H9 (cell line): Measurements from ENCODE around the gene IFIT1B. TPM values are rescaled to one million over a fixed set of nuclear protein-coding genes. Genes with fewer than 3 reads are reported as not detected.

ENCODE experiments used
- DNase-seq: peaks from one replicate; pipeline ENCODE4 v3.0.0-alpha.2; 2017
- H2AFZ ChIP-seq: one replicate; pipeline ENCODE4 v1.6.1; 2013; ENCODE audit warnings: mild to moderate bottlenecking, low read length, control low read depth, moderate library complexity
- H2AK5ac ChIP-seq: 2 replicates; pipeline ENCODE4 v1.6.1; 2013; ENCODE audit warnings: low read length, control low read depth, mixed read lengths; ENCODE audit not compliant: insufficient read length
- H2BK120ac ChIP-seq: one replicate; pipeline ENCODE4 v1.6.1; 2013; ENCODE audit warnings: low read depth, mild to moderate bottlenecking, low read length, control low read depth, inconsistent platforms; ENCODE audit not compliant: poor library complexity, severe bottlenecking
- H2BK12ac ChIP-seq: 2 replicates; pipeline ENCODE4 v1.6.1; 2013; ENCODE audit warnings: low read length, control low read depth, mixed read lengths, low read depth; ENCODE audit not compliant: insufficient read length
- H2BK15ac ChIP-seq: 2 replicates; pipeline ENCODE4 v1.6.1; 2013; ENCODE audit warnings: low read depth, low read length, control low read depth
- H2BK20ac ChIP-seq: one replicate; pipeline ENCODE4 v1.6.1; 2013; ENCODE audit warnings: low read depth, mild to moderate bottlenecking, low read length, control low read depth, inconsistent platforms; ENCODE audit not compliant: poor library complexity, severe bottlenecking
- H2BK5ac ChIP-seq: 2 replicates; pipeline ENCODE4 v1.6.1; 2013; ENCODE audit warnings: low read length, control low read depth, mixed read lengths; ENCODE audit not compliant: insufficient read length
- H3K14ac ChIP-seq: 2 replicates; pipeline ENCODE4 v1.6.1; 2013; ENCODE audit warnings: low read length, control low read depth; ENCODE audit not compliant: insufficient read depth
- H3K18ac ChIP-seq: 2 replicates; pipeline ENCODE4 v1.6.1; 2013; ENCODE audit warnings: low read depth, mild to moderate bottlenecking, mixed read lengths, low read length, control low read depth; ENCODE audit not compliant: insufficient read length
- H3K23ac ChIP-seq: 2 replicates; pipeline ENCODE4 v1.6.1; 2013; ENCODE audit warnings: low read length, control low read depth, mixed read lengths, low read depth; ENCODE audit not compliant: insufficient read length
- H3K23me2 ChIP-seq: 2 replicates; pipeline ENCODE4 v1.6.1; 2013; ENCODE audit warnings: low read depth, mild to moderate bottlenecking, mixed read lengths, low read length, control low read depth; ENCODE audit not compliant: insufficient read length, poor library complexity, severe bottlenecking
- H3K27ac ChIP-seq: 2 replicates; pipeline ENCODE4 v1.5.1; 2013; ENCODE audit warnings: low read length, control low read depth, mixed read lengths, low read depth; ENCODE audit not compliant: insufficient read length
- H3K27me3 ChIP-seq: 2 replicates; pipeline ENCODE4 v1.6.1; 2013; ENCODE audit warnings: low read length, control low read depth, inconsistent platforms; ENCODE audit not compliant: insufficient read depth
- H3K4ac ChIP-seq: 2 replicates; pipeline ENCODE4 v1.6.1; 2013; ENCODE audit warnings: low read depth, mild to moderate bottlenecking, control low read depth, inconsistent platforms, low read length, moderate library complexity
- H3K4me1 ChIP-seq: 2 replicates; pipeline ENCODE4 v1.6.1; 2013; ENCODE audit warnings: low read length, control low read depth, inconsistent platforms; ENCODE audit not compliant: insufficient read depth
- H3K4me2 ChIP-seq: 2 replicates; pipeline ENCODE4 v1.6.1; 2013; ENCODE audit warnings: low read length, control low read depth, mixed read lengths; ENCODE audit not compliant: insufficient read length, insufficient read depth
- H3K56ac ChIP-seq: 2 replicates; pipeline ENCODE4 v1.6.1; 2013; ENCODE audit warnings: low read depth, mild to moderate bottlenecking, mixed read lengths, low read length, control low read depth; ENCODE audit not compliant: insufficient read length
- H3K79me1 ChIP-seq: 2 replicates; pipeline ENCODE4 v1.6.1; 2013; ENCODE audit warnings: low read depth, mild to moderate bottlenecking, moderate library complexity, low read length, control low read depth, inconsistent platforms; ENCODE audit not compliant: insufficient read depth, poor library complexity, severe bottlenecking
- H3K79me2 ChIP-seq: 2 replicates; pipeline ENCODE4 v1.6.1; 2013; ENCODE audit warnings: low read length, control low read depth, inconsistent platforms; ENCODE audit not compliant: insufficient read depth
- H3K9ac ChIP-seq: 2 replicates; pipeline ENCODE4 v1.6.1; 2013; ENCODE audit warnings: low read length, control low read depth, mixed read lengths; ENCODE audit not compliant: insufficient read length; ENCODE audit errors: extremely low read depth
- H3K9me3 ChIP-seq: one replicate; pipeline ENCODE4 v1.6.1; 2013; ENCODE audit warnings: low read depth, low read length, inconsistent platforms; ENCODE audit not compliant: control insufficient read depth
- H3T11ph ChIP-seq: one replicate; pipeline ENCODE4 v1.6.1; 2013; ENCODE audit warnings: mild to moderate bottlenecking, low read length, control low read depth, inconsistent platforms
- H4K20me1 ChIP-seq: one replicate; pipeline ENCODE4 v1.6.1; 2013; ENCODE audit not compliant: control insufficient read depth, insufficient read length, insufficient read depth
- H4K5ac ChIP-seq: 2 replicates; pipeline ENCODE4 v1.6.1; 2013; ENCODE audit warnings: low read depth, mild to moderate bottlenecking, mixed read lengths, low read length, control low read depth; ENCODE audit not compliant: insufficient read length
- H4K8ac ChIP-seq: replicated peaks from 2 replicates; pipeline ENCODE4 v1.6.1; 2013; ENCODE audit warnings: low read length, control low read depth, mixed read lengths, low read depth; ENCODE audit not compliant: insufficient read length
- H4K91ac ChIP-seq: 2 replicates; pipeline ENCODE4 v1.6.1; 2013; ENCODE audit warnings: low read depth, mild to moderate bottlenecking, moderate library complexity, mixed read lengths, low read length, control low read depth; ENCODE audit not compliant: insufficient read length
- H3K27ac Mint-ChIP-seq, 3 experiments: 2 replicates in 2 of 3; 3 replicates in 1 of 3; pipeline ENCODE4 v1.8.0; 2020 to 2021; ENCODE audit warnings: mixed read lengths in 3 of 3, mild to moderate bottlenecking in 1 of 3, moderate library complexity in 1 of 3
- H3K27me3 Mint-ChIP-seq: 2 replicates; pipeline ENCODE4 v1.8.0; 2021; ENCODE audit warnings: low read depth, mild to moderate bottlenecking, moderate library complexity, mixed read lengths
- H3K36me3 Mint-ChIP-seq, 3 experiments: 2 replicates in 2 of 3; 3 replicates in 1 of 3; pipeline ENCODE4 v1.8.0; 2020 to 2021; ENCODE audit warnings: low read depth in 3 of 3, mixed read lengths in 3 of 3; ENCODE audit not compliant: insufficient read depth in 1 of 3
- H3K4me1 Mint-ChIP-seq, 2 experiments: 2 replicates each; pipeline ENCODE4 v1.8.0; 2020; ENCODE audit warnings: mixed read lengths in 2 of 2
- H3K4me3 Mint-ChIP-seq, 2 experiments: 2 replicates in 1 of 2; 3 replicates in 1 of 2; pipeline ENCODE4 v1.8.0; 2020 to 2021; ENCODE audit warnings: mild to moderate bottlenecking in 2 of 2, mixed read lengths in 2 of 2, moderate library complexity in 1 of 2
- H3K9me3 Mint-ChIP-seq, 2 experiments: 2 replicates in 1 of 2; 3 replicates in 1 of 2; pipeline ENCODE4 v1.8.0; 2020; ENCODE audit warnings: mild to moderate bottlenecking in 2 of 2, mixed read lengths in 2 of 2, moderate library complexity in 1 of 2
- WGBS: extraction: QIAGEN DNeasy Blood & Tissue Kit; methylation state at CpG from one replicate; pipeline ENCODE4 v1.1.7; 2013; ENCODE audit warnings: missing lambda C conversion rate, low lambda C conversion rate, mixed read lengths; ENCODE audit not compliant: insufficient read length; ENCODE audit errors: extremely low coverage; 5-methylcytosine and 5-hydroxymethylcytosine counted together
- total RNA-seq: library from RNA; stranded (reverse); gene quantifications from 2 replicates; pipeline ENCODE4 v1.2.1, GENCODE V29; 2021
- TF ChIP-seq, protein P1 (sequence below): fragments of 200-600 bp; sonication (generic); conservative IDR thresholded peaks from 3 replicates; pipeline ENCODE4 v1.8.0; 2021; ENCODE audit warnings: antibody characterized with exemption, mild to moderate bottlenecking

The IFIT1B gene
- total RNA-seq, 1 experiment from 2014 or later, result not detected

DNA sequence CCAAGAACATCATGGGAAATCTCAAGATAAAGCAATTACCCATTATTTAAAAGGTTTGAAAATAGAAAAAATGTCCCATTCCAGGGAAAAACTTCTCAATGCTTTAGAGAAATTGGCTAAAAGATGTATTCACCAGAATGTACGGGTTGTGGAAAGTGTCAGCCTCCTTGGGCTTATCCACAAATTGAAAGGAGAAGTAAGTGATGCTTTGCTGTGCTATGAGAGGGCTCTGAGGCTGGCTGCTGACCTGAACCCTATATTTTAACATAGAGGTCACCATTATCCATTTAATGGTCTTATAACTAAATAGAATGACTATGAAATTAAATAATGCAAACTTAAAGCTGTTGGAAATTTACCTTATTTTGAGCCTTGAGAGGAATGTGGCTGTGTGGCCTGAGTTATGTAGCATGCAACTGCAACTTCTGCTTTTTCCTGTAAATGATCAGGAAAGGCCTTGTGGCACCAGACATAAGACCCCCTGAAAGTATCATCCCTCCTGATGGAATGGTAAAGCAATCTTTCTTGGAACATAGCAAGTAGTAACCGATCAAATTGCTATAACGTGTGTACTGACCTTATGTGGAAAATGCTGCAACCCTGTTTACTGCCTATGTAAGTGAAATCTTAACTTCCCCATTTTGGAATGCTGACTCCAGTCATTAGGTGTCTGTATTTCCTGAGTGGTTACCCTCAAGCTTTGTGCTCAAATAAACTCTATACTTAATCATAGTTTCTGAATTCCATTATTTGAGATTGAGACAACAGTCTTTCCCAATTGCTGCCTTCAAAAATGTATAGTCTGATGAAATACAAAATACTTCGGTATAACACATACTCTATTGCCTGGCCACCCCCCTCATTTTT, 6.9 kb downstream of the IFIT1B start:
- WGBS, result no CpG with 5 or more reads among the region's 4 CpGs
- Histone ChIP-seq H3K9me3 (no peaks in the 10 kb centered on the region), H3K27me3 (no peaks in the 10 kb centered on the region), H2AK5ac (no peak overlapping the region), H4K91ac (no peak overlapping the region), H4K8ac (no peak overlapping the region), H4K5ac (no peak overlapping the region), H3K14ac (no peak overlapping the region), H3K4ac (no peak overlapping the region), H2AFZ (no peak overlapping the region), H2BK20ac (no peak overlapping the region), H2BK120ac (no peak overlapping the region), H3K23me2 (no peaks in the 10 kb centered on the region), H4K20me1 (no peaks in the 10 kb centered on the region), H2BK5ac (no peak overlapping the region), H3K79me1 (no peaks in the 10 kb centered on the region), H3K4me2 (no peak overlapping the region), H3K79me2 (no peaks in the 10 kb centered on the region), H3K9ac (no peak overlapping the region), H3K23ac (no peak overlapping the region), H3K27ac (no peak overlapping the region), H2BK12ac (no peak overlapping the region), H2BK15ac (no peak overlapping the region), H3K4me1 (no peaks in the 10 kb centered on the region), H3T11ph (no peak overlapping the region), H3K56ac (no peak overlapping the region), H3K18ac (no peak overlapping the region)
- Mint-ChIP-seq H3K4me3 (no peak overlapping the region), H3K9me3 (no peaks in the 10 kb centered on the region), H3K4me1 (peaks cover 5 to 9% of the 10 kb centered on the region in 2 experiments; a peak in 3 of 4 replicates), H3K27me3 (no peaks in the 10 kb centered on the region), H3K27ac (no peak overlapping the region), H3K36me3 (no peaks in the 10 kb centered on the region)
- TF ChIP-seq, protein P1, sequence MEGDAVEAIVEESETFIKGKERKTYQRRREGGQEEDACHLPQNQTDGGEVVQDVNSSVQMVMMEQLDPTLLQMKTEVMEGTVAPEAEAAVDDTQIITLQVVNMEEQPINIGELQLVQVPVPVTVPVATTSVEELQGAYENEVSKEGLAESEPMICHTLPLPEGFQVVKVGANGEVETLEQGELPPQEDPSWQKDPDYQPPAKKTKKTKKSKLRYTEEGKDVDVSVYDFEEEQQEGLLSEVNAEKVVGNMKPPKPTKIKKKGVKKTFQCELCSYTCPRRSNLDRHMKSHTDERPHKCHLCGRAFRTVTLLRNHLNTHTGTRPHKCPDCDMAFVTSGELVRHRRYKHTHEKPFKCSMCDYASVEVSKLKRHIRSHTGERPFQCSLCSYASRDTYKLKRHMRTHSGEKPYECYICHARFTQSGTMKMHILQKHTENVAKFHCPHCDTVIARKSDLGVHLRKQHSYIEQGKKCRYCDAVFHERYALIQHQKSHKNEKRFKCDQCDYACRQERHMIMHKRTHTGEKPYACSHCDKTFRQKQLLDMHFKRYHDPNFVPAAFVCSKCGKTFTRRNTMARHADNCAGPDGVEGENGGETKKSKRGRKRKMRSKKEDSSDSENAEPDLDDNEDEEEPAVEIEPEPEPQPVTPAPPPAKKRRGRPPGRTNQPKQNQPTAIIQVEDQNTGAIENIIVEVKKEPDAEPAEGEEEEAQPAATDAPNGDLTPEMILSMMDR, result no peak
- DNase-seq, result no peak
